Gastrocnemius medialis (tissue), 4 donors: Measurements from ENCODE around the gene DPP4.

Experiments
- CTCF ChIP-seq, 5 experiments: fragments of 450-650 bp in 3 of 5; fragments of 200-600 bp in 2 of 5; sonication (generic) in 2 of 5; IDR thresholded peaks in 4 of 5; conservative IDR thresholded peaks in 1 of 5; 1 replicate in 4 of 5; 2 replicates in 1 of 5; pipeline ENCODE4 v1.5.1; 2016 to 2019; ENCODE audit warnings: antibody characterized with exemption in 5 of 5, mild to moderate bottlenecking in 3 of 5, moderate library complexity in 3 of 5
- POLR2A ChIP-seq, 2 donors: fragments of 450-650 bp; IDR thresholded peaks; one replicate each; pipeline ENCODE4 v1.6.1; 2017; ENCODE audit warnings: antibody characterized with exemption in 2 of 2, mild to moderate bottlenecking in 2 of 2, moderate library complexity in 2 of 2

- TF ChIP-seq CTCF (IDR thresholded peaks at IDR 0.05 in 4 of 5, conservative IDR thresholded peaks at IDR 0.05 in 1 of 5) (no peak), POLR2A (IDR thresholded peaks at IDR 0.05) (no peak)
Observed at GRCh38 chr2:162073888-162074631, at the start of gene DPP4.
